Retinal pigment epithelial cell (primary cell): ENCODE results near the gene ADGRE1.
"Not testable (repeated sequence)": the region's sequence is repeated elsewhere in the genome, so short reads cannot be mapped to it uniquely, and the experiment has no call there.

Experiments used
- DNase-seq: peaks from one replicate; pipeline ENCODE4 v3.0.0-alpha.2; 2010; ENCODE audit warnings: low read depth
- H3K4me3 ChIP-seq: 2 replicates; pipeline ENCODE4 v1.5.1; 2011; ENCODE audit warnings: mild to moderate bottlenecking, low read length, control low read depth, moderate library complexity
- CTCF ChIP-seq: conservative IDR thresholded peaks from 2 replicates; pipeline ENCODE4 v1.5.1; 2011; ENCODE audit warnings: low read depth, low read length, control low read depth, inconsistent platforms

The ADGRE1 gene

DNA sequence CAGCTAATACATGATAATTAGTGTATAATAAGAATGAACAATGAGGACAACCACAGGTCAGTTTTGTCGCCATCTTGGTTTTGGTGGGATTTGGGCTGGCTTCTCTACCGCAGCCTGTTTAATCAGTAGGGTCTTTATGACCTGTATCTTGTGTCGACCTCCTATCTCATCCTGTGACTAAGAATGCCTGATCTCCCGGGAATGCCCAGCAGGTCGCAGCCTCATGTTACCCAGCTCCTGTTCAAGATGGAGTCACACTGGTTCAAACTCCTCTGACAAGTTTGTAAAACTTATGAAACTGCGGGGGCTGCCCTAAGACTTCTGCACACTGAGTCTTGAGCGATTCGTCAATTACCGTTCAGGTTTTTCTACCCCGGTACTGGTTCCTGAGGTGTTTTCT is 21.5 kb upstream of the ADGRE1 start:
- no peak overlapping the region for H3K4me3 ChIP-seq
- no peak for DNase-seq
- no peak for TF ChIP-seq CTCF

DNA sequence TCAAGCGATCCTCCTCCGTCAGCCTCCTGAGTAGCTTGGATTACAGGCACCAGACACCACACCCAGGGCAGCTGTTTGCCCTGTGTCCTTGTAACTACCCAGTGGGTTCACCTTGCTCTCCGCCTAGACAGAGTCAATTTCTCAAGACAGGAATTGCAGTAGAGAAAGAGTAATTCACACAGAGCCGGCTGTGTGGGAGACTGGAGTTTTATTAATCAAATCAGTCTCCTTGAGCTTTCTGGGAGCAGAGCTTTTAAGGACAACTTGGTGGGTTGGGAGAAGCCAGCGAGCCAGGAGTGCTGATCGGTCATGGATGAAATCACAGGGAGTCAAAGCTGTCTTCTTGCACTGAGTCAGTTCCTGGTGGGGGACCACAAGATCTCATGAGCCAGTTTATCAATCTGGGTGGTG is 20.6 kb upstream of the ADGRE1 start:
- DNase-seq = no peak
- TF ChIP-seq CTCF = no peak
- H3K4me3 ChIP-seq = no peak overlapping the region

DNA sequence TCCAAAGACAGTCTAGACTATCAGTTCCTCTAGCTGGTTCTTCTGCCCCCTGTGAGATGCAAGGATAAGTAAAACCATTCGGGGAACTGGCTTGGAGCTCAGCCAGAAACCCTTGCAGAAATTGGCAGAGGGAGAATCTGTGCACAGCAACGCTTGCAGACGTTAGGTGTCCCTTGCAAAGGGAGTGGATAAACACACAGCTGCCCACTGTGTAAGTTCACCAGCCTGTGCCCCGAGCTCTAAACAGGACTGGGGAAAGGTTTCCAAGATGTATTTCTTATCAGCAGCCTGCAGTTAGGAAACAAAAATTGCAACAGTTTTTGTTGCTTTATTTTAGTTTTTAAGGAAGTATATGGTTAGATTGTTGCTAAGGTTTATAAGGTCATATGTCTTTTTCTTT is 19.0 kb upstream of the ADGRE1 start:
- H3K4me3 ChIP-seq = no peak overlapping the region
- TF ChIP-seq CTCF = no peak
- DNase-seq = no peak

GRCh38 chr19:6869151-6869882 is 18.1 kb upstream of the ADGRE1 start:
- not testable (repeated sequence) for H3K4me3 ChIP-seq, DNase-seq

DNA sequence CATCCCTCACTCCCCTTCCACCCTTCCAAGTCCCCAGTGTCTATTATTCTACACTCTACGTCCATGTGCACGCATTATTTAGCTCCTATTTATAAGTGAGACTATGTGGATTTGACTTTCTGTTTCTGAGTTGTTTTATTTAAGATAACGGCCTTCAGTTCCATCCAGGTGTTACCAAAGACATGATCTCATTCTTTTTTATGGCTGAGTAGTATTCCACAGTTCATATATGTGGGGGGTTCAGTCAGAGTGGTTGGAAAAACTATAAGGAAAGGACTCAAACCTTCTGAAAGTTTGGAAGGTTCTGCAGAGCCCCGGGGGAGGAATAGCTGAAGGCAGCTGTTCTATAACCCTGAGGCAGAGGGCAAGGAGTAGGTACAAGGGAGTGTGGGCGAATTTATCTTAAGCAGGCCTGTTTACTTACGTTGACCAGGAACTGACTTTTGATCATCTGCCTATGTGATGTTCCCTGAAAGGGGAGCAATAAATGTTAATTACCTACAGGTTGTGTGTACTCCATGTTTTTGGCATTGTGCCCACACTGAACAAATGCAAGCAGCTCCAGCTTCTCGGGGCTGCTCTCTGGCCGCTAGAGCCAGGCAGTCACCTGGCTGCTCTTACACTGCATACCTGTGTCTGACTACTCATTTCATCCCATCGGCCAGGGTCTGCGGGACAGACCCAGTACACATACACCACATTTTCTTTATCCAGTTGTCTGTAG is 13.5 kb upstream of the ADGRE1 start:
- H3K4me3 ChIP-seq = no peak overlapping the region
- no peak for TF ChIP-seq CTCF

GRCh38 chr19:6875218-6875617 is 12.2 kb upstream of the ADGRE1 start:
- no peak overlapping the region for H3K4me3 ChIP-seq
- TF ChIP-seq CTCF = no peak

More for the DNA sequence above, 13.5 kb upstream of the ADGRE1 start:
- no peak for DNase-seq

DNA sequence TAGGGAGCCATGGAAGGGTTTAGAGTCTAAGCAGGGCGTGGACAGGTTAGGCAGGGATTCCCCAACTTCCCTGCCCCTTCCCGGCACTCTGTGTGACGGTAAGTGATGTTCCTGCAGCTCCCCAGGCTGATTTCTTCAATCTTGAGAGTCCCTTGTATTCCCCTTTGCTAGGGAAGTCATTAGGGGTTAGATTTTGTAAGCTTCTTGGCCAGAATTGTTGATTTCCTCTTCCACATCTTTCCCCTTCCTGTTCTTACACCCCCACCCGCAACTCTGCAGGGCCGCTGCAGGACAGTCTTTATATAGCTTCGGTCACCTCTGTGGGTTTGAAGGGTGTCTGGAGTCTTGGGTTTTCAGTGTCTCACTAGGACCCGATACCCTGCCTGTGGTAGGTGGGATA is 10.6 kb upstream of the ADGRE1 start:
- no peak for TF ChIP-seq CTCF
- no peak overlapping the region for H3K4me3 ChIP-seq
- no peak for DNase-seq

More at GRCh38 chr19:6875218-6875617, 12.2 kb upstream of the ADGRE1 start:
- no peak for DNase-seq
